Skeletal muscle satellite cell (primary cell): ENCODE results near the gene PPP1R2B. TPM values are rescaled to one million over a fixed set of nuclear protein-coding genes. Genes with fewer than 3 reads are reported as not detected.

ENCODE experiments used
- H3K27me3 ChIP-seq: 2 replicates; pipeline ENCODE4 v1.7.0; 2013; ENCODE audit warnings: low read length; ENCODE audit not compliant: control insufficient read depth, insufficient read depth
- H3K36me3 ChIP-seq: 2 replicates; pipeline ENCODE4 v1.7.0; 2013; ENCODE audit warnings: mild to moderate bottlenecking, control low read depth, low read length; ENCODE audit not compliant: insufficient read depth
- H3K4me1 ChIP-seq: 2 replicates; pipeline ENCODE4 v1.7.0; 2013; ENCODE audit warnings: low read length; ENCODE audit not compliant: control insufficient read depth, insufficient read depth
- H3K4me2 ChIP-seq: 2 replicates; pipeline ENCODE4 v1.7.0; 2013; ENCODE audit warnings: mild to moderate bottlenecking, low read length
- H3K4me3 ChIP-seq: 2 replicates; pipeline ENCODE4 v1.7.0; 2013; ENCODE audit warnings: low read length
- H3K9ac ChIP-seq: 2 replicates; pipeline ENCODE4 v1.7.0; 2013; ENCODE audit warnings: mild to moderate bottlenecking, low read depth, low read length, moderate library complexity
- H3K9me3 ChIP-seq: replicated peaks from 2 replicates; pipeline ENCODE4 v1.7.0; 2013; ENCODE audit warnings: mild to moderate bottlenecking, control low read depth, low read length
- small RNA-seq: library from RNA; depleted of rRNA; stranded (forward); fragments of <200 nt; gene quantifications from one replicate; pipeline ENCODE3, GENCODE V24; 2012

The PPP1R2B gene

GRCh38 chr5:156879665-156880285, 29.7 kb downstream of the PPP1R2B start:
- Histone ChIP-seq H3K27me3 (no peaks in the 10 kb centered on the region), H3K4me3 (no peak overlapping the region), H3K4me1 (no peaks in the 10 kb centered on the region), H3K4me2 (no peak overlapping the region), H3K9me3 (no peaks in the 10 kb centered on the region), H3K9ac (no peak overlapping the region), H3K36me3 (no peaks in the 10 kb centered on the region)

DNA sequence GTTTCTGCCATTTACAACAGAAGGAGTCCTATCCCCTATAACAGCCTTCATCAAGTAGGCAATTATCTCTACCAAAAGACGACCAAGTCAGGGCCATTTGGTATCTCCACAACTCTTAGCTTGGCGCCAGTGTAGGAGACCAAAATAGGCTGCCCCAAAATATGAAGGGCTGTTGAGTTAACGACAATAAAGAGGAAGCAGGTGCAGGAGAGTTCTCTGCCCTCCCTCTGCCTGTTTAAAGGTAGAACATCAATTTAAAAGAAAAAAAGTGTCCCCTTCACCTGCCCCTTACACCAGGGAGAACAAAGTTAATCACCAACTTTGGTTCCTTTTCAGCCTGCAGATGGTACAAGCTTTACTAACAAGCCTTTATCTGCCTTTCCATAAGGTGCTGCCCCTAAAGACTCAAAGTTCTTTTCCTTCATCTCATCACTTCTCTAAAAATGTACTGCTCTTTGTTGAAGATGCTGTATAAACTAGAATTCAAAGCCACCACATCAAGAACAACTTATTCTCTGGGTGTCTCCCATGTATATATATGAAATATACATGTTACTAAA, 33.3 kb downstream of the PPP1R2B start:
- no peaks in the 10 kb centered on the region for H3K4me1 ChIP-seq
- H3K4me2 ChIP-seq = no peak overlapping the region
- no peak overlapping the region for H3K4me3 ChIP-seq
- H3K9me3 ChIP-seq = no peaks in the 10 kb centered on the region
- H3K9ac ChIP-seq = no peak overlapping the region
- no peaks in the 10 kb centered on the region for H3K36me3 ChIP-seq
- no peaks in the 10 kb centered on the region for H3K27me3 ChIP-seq

DNA sequence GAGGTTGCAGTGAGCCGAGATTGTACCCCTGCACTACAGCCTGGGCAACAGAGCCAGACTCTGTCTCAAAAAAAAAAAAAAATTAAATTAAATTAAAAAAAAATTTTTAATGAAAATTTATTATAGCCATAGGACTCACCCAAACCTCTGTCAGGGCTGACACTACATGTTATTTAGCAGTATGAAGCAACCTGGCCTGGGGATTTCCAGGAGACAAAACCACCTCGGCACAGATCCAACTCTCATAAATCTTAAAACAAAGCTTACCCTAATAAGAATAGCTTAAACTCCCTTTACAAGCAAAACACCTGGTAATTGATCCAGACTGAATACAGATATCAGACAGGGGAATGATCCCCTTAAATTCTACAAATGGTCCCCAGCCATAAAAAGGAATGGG, 38.4 kb downstream of the PPP1R2B start:
- Histone ChIP-seq H3K4me1 (no peaks in the 10 kb centered on the region), H3K9me3 (no peaks in the 10 kb centered on the region), H3K4me3 (no peak overlapping the region), H3K27me3 (no peaks in the 10 kb centered on the region), H3K9ac (no peak overlapping the region), H3K36me3 (no peaks in the 10 kb centered on the region), H3K4me2 (no peak overlapping the region)

DNA sequence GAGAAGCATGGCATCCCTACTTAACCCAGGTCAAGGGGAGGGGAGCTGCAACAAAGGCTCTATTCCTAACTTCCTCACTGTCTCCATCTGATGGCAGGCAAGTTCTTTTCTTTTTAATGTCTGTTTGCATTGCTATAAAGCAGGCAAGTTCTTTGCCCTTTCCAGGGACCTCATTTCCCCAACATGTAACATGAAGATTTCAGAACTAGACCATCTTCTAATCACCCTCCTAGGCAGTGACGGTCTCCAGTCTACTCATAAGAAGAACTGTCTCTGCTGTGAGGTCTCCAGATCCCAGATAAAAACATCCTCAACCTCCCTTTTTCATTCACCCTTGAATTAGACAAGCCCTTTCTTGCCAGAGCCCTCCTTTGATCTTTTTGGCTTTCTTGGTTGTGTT, 42.1 kb downstream of the PPP1R2B start:
- Histone ChIP-seq H3K9me3 (no peaks in the 10 kb centered on the region), H3K36me3 (no peaks in the 10 kb centered on the region), H3K27me3 (no peaks in the 10 kb centered on the region), H3K4me2 (no peak overlapping the region), H3K4me1 (no peaks in the 10 kb centered on the region), H3K4me3 (no peak overlapping the region), H3K9ac (no peak overlapping the region)

- H3K4me3 ChIP-seq = no peak overlapping the region
- no peak overlapping the region for H3K4me2 ChIP-seq
- H3K9ac ChIP-seq = no peak overlapping the region
- H3K9me3 ChIP-seq = no peaks in the 10 kb centered on the region
- no peaks in the 10 kb centered on the region for H3K27me3 ChIP-seq
- no peaks in the 10 kb centered on the region for H3K4me1 ChIP-seq
- no peaks in the 10 kb centered on the region for H3K36me3 ChIP-seq
Observed at GRCh38 chr5:156892864-156893263, 42.8 kb downstream of the PPP1R2B start.

DNA sequence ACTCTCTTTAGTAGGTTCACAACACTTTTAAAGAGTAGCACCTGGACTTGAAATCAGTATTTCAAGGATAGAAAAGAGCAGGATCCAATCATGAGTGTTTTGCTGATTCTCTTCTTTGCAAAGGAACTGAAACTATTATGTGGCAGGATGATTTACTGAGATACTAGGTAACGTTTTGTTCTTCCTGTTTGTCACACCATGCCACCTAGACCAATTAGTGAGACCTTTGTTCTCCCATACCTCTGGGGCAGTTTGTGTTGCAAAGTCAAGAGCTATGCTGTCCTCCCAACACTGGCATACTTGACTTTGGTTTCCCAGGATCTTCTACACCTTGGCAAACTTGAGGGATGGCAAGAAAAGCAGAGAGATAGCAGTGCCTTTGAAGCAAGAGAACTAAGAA, 43.4 kb downstream of the PPP1R2B start:
- Histone ChIP-seq H3K4me3 (no peak overlapping the region), H3K27me3 (no peaks in the 10 kb centered on the region), H3K9ac (no peak overlapping the region), H3K4me1 (no peaks in the 10 kb centered on the region), H3K4me2 (no peak overlapping the region), H3K36me3 (no peaks in the 10 kb centered on the region), H3K9me3 (no peaks in the 10 kb centered on the region)

- H3K9me3 ChIP-seq = no peaks in the 10 kb centered on the region
- no peak overlapping the region for H3K9ac ChIP-seq
- no peaks in the 10 kb centered on the region for H3K27me3 ChIP-seq
- no peak overlapping the region for H3K4me2 ChIP-seq
- no peaks in the 10 kb centered on the region for H3K4me1 ChIP-seq
- H3K36me3 ChIP-seq = no peaks in the 10 kb centered on the region
- H3K4me3 ChIP-seq = no peak overlapping the region
Observed at GRCh38 chr5:156896546-156896945, 46.5 kb downstream of the PPP1R2B start.

Small RNAs within 50 kb of the gene (small RNA-seq; reads per million reads assigned to genes)
- not detected for gene RNU6-556P
